NCI-H2196 (cell line): ENCODE results near the gene UBE2J2.
"Not testable (repeated sequence)": the region's sequence is repeated elsewhere in the genome, so short reads cannot be mapped to it uniquely, and the experiment has no call there.

Experiments used
- DNase-seq: peaks from one replicate; lab custom pipeline; 2025; ENCODE audit not compliant: unreplicated experiment; lab: John Stamatoyannopoulos, UW

Gene UBE2J2

DNA sequence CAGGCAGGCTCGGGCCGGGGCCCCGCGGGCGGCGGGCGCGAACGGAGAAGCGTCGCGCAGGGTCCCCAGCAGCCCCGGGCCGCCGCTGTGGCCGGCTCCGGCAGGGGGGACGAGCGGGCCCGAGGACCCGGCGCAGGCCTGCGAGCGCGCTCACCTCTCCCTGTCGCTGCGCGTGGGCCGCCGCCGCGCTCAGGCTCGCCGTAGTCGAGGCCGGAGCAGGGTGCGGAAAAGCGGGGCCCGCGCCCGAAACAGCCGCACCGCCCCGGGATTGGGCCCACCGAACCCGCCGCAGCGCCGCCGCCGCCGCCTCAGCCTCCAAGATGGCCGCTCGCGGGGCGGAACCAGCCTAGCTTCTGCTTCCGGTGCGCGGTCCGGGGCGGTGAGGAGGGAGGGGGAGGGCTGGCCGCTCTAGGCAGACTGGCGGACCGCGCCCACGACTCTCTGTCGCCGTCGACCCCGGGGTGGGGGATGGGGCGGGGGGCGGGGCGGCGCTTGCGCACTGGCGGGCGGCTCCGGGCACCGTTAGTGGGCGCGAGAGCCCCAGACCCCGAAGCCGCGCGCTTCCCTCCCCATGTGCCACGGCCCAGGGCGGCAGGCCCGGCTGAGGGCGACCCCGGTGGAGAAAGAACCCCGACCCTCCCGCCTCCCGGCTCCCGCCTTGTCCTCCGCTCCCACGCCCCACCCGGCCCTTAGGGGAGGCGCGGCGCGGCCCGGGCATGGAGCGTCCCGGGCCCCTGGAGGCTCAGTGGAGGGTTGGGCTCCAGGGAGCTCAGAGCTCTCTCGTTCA, at the start of gene UBE2J2:
Gene UBE2J2 (minus strand): TSS at position 343 of the 787 bp plus-strand sequence. CDS start 5,862 bp downstream, outside the sequence.
- DNase-seq: peak; percentile 85

DNA sequence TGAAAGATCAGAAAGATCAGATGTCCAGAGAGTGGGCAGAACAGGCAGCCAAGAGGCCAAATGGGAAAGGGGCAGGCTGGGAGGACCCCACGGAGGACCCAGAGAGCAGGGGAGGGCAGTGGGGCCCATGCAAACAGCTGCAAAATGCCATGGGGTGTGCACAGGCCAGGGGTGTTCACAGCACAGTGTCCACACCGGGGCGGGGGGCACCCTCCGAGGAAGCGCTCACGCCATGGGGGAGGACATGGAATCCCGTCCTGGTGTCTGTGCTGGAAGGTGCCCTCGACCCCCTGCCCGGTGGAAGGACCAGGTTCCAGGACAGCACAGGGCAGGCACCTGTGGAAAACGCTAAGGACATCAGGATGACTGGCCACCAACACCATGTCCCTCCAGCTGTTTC, 49.3 kb upstream of the UBE2J2 start:
- DNase-seq: no peak

- no peak for DNase-seq
Observed at GRCh38 chr1:1322418-1322817, 48.8 kb upstream of the UBE2J2 start.

GRCh38 chr1:1321477-1321876, 47.8 kb upstream of the UBE2J2 start:
- no peak for DNase-seq

DNA sequence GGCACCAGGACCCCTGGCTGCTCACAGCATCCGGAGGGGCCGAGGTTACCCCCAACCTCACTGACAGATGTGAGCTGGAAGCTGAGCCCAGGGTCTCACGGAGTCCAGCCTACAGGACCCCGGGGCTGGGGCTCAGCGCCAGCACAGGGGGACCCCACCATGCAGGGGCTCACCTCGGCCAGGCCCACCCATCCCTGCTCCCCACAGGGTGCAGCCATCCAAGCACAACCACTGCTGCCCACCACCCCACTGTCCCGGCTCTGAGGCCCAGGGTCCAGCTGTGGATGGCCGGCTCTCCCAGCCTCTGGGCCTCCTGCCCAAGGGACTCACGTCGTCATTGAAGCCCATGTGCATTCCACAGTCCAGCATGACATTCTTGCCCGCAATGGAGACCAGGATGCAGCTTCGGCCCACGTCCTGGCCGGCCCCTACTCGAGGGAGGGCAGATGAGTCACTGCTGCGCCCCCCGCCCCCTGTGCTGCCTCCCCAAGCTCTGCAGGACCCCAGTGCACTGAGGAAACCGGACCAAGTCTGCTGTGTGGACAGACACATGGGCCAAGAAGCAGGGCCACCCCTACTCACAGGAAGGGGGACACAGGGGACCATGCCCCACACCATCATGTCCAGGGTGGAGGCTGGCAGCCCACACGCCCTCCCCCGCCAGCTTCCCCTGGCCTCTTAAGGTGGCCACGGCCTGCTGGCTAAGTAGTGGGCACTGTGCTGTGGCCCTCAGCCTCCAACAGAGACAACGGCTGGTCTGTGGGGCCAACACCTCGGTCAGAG, 47.2 kb upstream of the UBE2J2 start:
- DNase-seq: no peak

DNA sequence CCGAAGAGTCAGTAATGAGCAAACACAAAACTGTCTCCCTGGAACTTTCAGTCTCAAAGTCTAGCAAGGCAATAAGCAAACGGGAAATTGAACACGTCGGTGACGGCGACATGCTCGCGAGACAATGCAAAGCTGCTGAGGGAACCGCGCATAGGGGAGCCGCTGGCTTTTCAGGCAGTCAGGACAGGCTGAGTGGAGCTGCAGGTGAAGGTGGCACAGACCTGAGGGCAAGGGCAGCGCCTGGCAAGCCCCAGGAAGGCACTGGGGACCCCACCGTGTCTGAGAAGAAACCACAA, 45.9 kb upstream of the UBE2J2 start:
- DNase-seq: no peak

- no peak for DNase-seq
Observed at GRCh38 chr1:1318777-1319645, 45.4 kb upstream of the UBE2J2 start.

DNA sequence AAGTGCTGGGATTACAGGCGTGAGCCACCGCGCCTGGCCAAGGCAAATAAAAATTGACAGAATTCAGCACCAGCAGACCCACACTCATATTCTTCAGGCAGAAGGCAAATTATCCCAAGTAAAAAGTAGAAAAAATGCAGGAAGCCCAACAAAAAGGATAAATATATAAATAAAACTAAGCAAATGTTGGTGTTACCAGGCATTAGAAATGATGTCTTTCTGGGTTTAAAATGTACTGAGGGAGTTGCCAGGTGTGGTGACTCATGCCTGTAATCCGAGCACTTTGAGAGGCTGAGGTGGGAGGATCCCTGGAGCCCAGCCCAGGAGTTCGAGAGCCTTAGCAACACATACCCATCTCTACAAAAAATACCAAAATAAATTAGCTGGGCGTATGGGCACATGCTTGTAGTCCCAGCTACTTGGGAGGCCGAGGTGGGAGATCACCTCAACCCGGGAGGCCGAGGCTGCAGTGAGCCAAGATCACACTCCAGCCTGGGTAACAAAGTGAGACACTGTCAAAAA, 44.5 kb upstream of the UBE2J2 start:
- DNase-seq: peak; percentile 86

DNA sequence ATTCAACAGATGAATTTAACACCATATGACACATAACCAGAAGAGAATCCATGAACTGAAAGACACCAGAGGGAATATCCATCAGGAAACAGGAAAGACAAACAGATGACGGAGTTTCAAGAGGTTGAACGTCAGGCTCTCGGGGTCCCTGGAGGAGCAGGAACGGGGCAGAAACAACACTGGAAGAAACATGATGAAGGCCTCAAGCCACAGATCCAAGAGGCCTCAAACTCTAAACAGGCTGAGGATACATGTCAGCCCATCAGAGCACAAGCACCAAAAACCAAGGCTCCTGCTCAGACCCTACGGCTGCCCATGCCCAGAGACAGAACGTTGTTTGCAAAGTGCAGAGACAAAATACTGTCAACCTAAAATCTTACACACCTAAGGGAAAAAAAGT, 43.8 kb upstream of the UBE2J2 start:
- DNase-seq: no peak

DNA sequence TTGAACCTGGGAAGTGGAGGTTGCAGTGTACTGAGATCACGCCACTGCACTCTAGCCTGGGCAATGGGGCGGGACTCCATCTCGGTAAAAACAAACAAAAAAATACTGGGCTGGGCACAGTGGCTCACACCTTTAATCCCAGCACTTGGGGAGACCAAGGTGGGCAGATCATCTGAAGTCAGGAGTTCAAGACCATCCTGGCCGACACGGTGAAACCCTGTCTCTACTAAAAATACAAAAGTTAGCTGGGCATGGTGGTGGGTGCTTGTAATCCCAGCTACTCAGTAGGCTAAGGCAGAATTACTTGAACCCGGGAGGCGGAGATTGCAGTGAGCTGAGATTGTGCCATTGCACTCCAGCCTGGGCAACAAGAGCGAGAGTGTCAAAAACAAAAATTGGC, 42.5 kb upstream of the UBE2J2 start:
- DNase-seq: not testable (repeated sequence)

GRCh38 chr1:1315435-1315954, 41.8 kb upstream of the UBE2J2 start:
- DNase-seq: no peak

- DNase-seq: no peak
Observed at GRCh38 chr1:1314678-1315335, 41.2 kb upstream of the UBE2J2 start.

GRCh38 chr1:1314237-1314586, 40.6 kb upstream of the UBE2J2 start:
- no peak for DNase-seq

DNA sequence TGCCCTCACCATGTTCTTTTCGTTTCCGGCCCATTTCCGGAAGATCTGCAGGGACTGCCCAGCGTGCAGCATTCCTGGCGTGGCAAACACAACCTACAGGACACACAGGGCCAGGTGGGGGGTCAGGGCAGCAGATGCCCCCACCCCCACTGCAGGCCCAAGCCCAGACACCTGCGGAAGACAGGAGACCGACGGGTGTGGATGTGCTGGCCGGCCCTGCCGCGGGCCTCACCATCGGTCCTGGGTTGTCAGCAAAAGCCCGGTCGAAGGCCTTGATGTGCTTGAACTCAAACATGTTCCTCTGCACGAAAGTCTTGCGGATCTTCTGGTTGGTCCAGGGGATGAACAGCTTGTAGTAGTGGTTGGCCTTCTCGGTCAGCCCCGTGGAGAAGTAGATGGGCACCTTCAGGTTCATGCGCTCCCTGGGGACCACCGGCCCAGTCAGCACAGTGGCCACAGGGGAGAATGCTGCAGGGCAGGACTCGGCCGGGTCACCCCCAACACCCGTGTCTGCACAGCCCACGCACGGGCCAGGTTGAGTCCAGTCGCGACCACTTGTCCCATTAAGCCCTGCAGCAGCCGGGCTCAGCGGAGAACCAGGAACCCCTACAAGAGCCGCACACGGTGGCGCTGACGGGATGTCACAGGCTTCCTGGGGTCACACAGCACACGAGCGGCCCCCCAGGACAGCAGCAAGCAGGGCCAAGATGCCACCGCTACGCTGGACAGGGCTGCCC, 40.0 kb upstream of the UBE2J2 start:
- DNase-seq: no peak

- no peak for DNase-seq
Observed at GRCh38 chr1:1312450-1313314, 39.0 kb upstream of the UBE2J2 start.

DNA sequence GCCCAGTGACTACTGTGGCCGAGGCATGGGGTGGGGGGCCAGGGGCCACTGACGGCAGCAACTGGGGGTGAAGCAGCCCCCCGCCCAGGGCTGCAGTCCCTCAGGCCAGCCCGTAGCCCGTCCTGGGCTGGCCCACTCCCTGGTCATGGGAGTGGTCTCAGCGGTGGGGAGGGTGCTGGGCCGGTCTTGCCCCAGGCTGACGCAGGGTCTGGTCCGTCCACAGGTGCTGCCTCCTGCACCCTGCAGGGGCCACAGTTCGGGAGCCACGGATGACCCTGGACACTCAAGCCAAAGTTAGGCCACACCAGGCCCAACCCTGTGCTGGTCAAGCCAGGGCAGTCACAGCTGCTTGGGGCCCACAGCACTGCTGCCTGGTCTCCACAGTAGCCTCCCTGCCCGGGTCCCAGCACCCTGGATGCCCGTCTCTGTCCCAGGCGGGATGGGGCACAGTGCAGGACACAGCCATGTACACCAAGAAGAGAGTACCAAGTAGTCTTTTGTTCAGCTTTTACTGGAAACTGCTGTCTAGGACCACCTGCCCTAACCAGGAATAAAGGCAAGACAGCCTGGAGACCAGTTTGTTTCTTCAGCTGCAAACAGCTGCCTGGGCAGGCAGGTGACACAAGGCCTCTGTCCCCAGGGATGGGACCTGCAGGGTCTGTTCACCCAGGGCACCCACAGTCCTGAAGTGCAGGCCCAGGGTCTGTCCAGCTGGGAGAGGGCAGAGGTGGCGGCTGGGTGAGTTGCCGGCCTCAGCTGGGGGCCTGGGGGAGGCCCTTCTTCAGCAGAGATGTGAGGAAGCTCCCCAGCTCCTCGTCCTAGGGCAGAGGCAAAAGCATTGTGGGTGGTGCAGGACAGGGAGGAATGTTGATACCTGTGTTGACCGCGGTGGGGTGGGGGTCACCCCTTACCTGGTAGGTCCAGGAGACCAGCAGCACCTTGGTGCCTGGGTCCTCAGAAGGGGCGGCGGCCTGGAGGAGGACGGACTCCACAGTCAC, 37.8 kb upstream of the UBE2J2 start:
- no peak for DNase-seq

DNA sequence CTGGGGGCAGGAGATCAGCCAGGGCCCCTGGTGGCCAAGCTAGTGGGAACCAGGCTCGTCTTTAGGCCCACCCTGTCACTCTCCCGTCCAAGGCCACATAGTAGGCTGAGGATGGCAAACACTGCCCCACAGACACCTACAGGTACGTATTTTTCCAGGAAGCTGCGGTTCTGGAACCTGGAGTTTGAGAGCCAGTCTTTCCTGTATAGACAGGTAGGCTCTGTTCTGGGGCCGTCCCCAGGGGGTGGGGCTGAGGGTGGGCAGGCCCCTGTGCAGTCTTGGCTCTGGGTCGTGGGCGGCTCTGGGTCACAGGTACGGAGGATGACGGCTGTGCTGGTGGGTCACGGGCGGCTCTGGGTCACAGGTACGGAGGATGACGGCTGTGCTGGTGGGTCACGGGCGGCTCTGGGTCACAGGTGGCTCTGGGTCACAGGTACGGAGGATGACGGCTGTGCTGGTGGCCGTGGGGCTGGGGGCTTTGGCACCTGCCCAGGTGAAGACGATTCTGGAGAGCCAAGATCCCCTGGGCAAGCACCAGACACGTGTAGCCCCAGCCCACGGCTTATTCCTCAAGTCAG, 36.9 kb upstream of the UBE2J2 start:
- DNase-seq: no peak

DNA sequence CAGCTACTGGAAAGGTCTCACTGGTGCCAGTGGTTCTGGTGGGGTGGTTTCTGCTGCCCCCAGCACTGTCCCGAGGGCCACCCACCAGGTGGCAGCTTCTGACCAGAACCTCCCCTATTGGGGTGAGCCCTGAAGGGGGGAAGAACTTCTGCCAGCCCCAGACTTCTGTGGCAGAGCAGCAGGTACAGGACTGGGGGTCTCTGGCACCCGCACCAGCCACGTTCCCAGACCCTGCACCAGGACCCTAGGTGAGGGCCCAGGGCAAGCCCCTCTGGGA, 36.4 kb upstream of the UBE2J2 start:
- DNase-seq: no peak
